Measurements from ENCODE around the gene NOP9.

NOP9 gene

GRCh38 chr14:24332268-24332993 is 32.8 kb downstream of the NOP9 start:
- H3K4me1 ChIP-seq (ENCODE audit: control insufficient read depth, insufficient read depth, low read length): peaks cover 9% of the 10 kb centered on the region; the same call in 1 of the 2 replicates
- H3K27ac ChIP-seq (ENCODE audit: low read depth, low read length): no peak overlapping the region
- H3K27me3 ChIP-seq (ENCODE audit: control insufficient read depth, insufficient read depth, low read length): peaks cover 89% of the 10 kb centered on the region
- H3K4me3 ChIP-seq (ENCODE audit: low read depth, low read length): peak overlapping the region; percentile 58
- no peaks in the 10 kb centered on the region for H3K36me3 ChIP-seq (ENCODE audit: control insufficient read depth, insufficient read depth, low read length)
- H3K9ac ChIP-seq (ENCODE audit: low read length): no peak overlapping the region
- no peaks in the 10 kb centered on the region for H3K9me3 ChIP-seq (ENCODE audit: control insufficient read depth, insufficient read depth, low read depth, low read length)

GRCh38 chr14:24334431-24335291 is 35.0 kb downstream of the NOP9 start, which contains the start of gene ADCY4:
TSS of gene ADCY4 (minus strand) at chr14:24335071. CDS start at chr14:24334652, 419 bp downstream.
- Histone ChIP-seq H3K9ac (ENCODE audit: low read length) (peak within 1 kb of the TSS; percentile 29), H3K36me3 (ENCODE audit: control insufficient read depth, insufficient read depth, low read length) (no peaks in the 10 kb centered on the region), H3K4me3 (ENCODE audit: low read depth, low read length) (peak within 1 kb of the TSS; percentile 78), H3K9me3 (ENCODE audit: control insufficient read depth, insufficient read depth, low read depth, low read length) (no peaks in the 10 kb centered on the region), H3K27me3 (ENCODE audit: control insufficient read depth, insufficient read depth, low read length) (peaks cover 100% of the 10 kb centered on the region), H3K4me1 (ENCODE audit: control insufficient read depth, insufficient read depth, low read length) (peaks cover 13% of the 10 kb centered on the region; the same call in 1 of the 2 replicates), H3K27ac (ENCODE audit: low read depth, low read length) (no peak within 1 kb of the TSS)

DNA sequence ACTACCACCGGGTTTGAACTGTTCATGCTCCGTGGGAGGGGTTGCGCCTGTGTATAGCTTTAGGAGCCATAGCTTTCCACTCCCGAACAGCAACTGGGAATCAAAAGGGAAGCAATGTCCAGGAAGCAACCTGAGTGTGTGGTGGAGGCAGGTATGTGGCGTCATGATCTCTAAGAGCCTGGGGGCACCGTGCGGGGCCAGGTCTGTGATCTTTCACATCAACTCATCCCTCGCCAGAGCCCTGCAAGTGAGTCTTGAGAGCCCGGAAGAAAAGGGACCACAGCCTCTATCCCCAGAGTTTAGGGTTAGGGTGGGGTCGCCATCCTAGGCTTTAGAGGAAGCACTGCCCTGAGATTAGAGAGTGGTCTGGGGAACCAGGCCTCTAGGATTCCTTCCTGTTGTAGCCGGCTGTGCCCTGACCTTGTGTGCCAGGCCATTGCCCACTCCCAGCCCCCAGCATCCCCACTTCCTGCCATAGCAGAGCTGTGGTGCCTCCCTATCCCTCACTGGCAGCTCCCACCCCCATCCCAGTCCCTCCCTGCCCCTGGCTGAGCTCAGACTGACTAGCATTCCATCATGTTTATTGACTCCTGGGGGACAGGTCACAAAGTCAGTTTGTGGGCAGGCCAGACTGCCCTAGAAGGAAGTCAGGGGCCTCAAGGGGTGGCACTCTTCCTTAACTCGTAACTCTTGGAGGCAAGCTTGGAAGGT is 36.0 kb downstream of the NOP9 start:
- no peak overlapping the region for H3K9ac ChIP-seq (ENCODE audit: low read length)
- peaks cover 100% of the 10 kb centered on the region for H3K27me3 ChIP-seq (ENCODE audit: control insufficient read depth, insufficient read depth, low read length)
- no peaks in the 10 kb centered on the region for H3K36me3 ChIP-seq (ENCODE audit: control insufficient read depth, insufficient read depth, low read length)
- no peak overlapping the region for H3K27ac ChIP-seq (ENCODE audit: low read depth, low read length)
- H3K4me1 ChIP-seq (ENCODE audit: control insufficient read depth, insufficient read depth, low read length): peaks cover 13% of the 10 kb centered on the region; the same call in 1 of the 2 replicates
- no peaks in the 10 kb centered on the region for H3K9me3 ChIP-seq (ENCODE audit: control insufficient read depth, insufficient read depth, low read depth, low read length)
- H3K4me3 ChIP-seq (ENCODE audit: low read depth, low read length): peak overlapping the region; percentile 78

DNA sequence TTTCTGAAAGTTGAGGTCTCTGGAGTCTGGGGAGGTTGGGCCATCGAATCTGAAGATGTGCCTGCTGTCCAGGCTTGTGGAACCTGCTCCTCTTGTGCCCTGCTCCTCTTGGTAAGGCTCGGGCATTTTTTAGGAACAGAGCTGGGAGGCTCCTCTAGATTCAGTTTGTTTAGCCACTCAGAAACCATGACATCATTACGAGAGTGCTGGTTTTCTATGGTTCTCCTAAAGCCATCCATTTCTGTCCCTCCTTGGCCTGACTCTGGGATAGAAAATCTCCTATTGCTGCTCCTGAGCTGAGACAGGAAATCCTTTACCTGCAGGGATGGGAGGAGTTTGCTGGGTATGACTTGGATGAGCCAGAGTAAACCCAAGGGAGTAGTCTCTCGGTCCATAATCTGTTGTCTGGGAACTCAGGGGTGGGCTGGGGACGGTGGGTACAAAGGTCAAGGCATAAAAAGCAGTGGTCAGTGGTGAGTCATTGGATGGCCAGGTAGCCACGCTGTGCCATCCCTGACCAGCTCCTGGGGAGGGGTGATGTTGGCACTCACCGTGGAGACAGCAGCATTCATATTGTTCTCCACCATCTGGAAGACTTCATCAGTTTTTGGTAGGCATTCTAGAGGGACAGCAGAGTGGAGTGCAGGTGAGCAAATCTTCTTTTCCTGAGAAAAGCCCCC is 37.6 kb downstream of the NOP9 start:
- Histone ChIP-seq H3K9ac (ENCODE audit: low read length) (no peak overlapping the region), H3K4me3 (ENCODE audit: low read depth, low read length) (no peak overlapping the region), H3K9me3 (ENCODE audit: control insufficient read depth, insufficient read depth, low read depth, low read length) (no peaks in the 10 kb centered on the region), H3K4me1 (ENCODE audit: control insufficient read depth, insufficient read depth, low read length) (peaks cover 13% of the 10 kb centered on the region; the same call in 1 of the 2 replicates), H3K27me3 (ENCODE audit: control insufficient read depth, insufficient read depth, low read length) (peaks cover 98% of the 10 kb centered on the region), H3K27ac (ENCODE audit: low read depth, low read length) (no peak overlapping the region), H3K36me3 (ENCODE audit: control insufficient read depth, insufficient read depth, low read length) (no peaks in the 10 kb centered on the region)

DNA sequence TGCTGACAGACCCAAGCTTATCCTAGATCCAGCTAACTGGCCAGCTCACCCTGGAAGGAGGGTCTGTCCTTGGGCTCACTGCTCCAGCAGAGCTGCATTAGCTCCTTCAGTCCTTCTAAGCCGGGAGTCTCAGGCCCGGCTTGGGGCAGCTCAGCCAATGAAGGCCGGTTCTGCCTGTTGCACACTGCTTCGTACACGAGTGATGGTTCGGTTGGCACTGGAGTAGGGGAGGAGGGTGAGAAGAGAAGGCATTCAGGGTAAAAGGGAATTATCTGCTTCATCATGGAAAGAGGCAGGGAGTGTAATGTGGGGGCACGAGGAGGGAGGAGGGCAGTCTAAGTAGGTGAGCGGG is 38.1 kb downstream of the NOP9 start:
- Histone ChIP-seq H3K9me3 (ENCODE audit: control insufficient read depth, insufficient read depth, low read depth, low read length) (no peaks in the 10 kb centered on the region), H3K27ac (ENCODE audit: low read depth, low read length) (no peak overlapping the region), H3K4me1 (ENCODE audit: control insufficient read depth, insufficient read depth, low read length) (peaks cover 13% of the 10 kb centered on the region; the same call in 1 of the 2 replicates), H3K27me3 (ENCODE audit: control insufficient read depth, insufficient read depth, low read length) (peaks cover 95% of the 10 kb centered on the region), H3K36me3 (ENCODE audit: control insufficient read depth, insufficient read depth, low read length) (no peaks in the 10 kb centered on the region), H3K4me3 (ENCODE audit: low read depth, low read length) (no peak overlapping the region), H3K9ac (ENCODE audit: low read length) (no peak overlapping the region)

- H3K4me1 ChIP-seq (ENCODE audit: control insufficient read depth, insufficient read depth, low read length): peaks cover 13% of the 10 kb centered on the region; the same call in 1 of the 2 replicates
Measured at GRCh38 chr14:24338843-24339242, 39.2 kb downstream of the NOP9 start.

GRCh38 chr14:24339284-24340151 is 39.9 kb downstream of the NOP9 start, which contains the start of gene RIPK3:
TSS of gene RIPK3 (minus strand) at chr14:24339991. CDS start at chr14:24339826, 165 bp downstream.
- H3K27ac ChIP-seq (ENCODE audit: low read depth, low read length): no peak within 1 kb of the TSS
- peak within 1 kb of the TSS; percentile 66 for H3K4me3 ChIP-seq (ENCODE audit: low read depth, low read length)
- no peaks in the 10 kb centered on the region for H3K9me3 ChIP-seq (ENCODE audit: control insufficient read depth, insufficient read depth, low read depth, low read length)
- peaks cover 85% of the 10 kb centered on the region for H3K27me3 ChIP-seq (ENCODE audit: control insufficient read depth, insufficient read depth, low read length)
- no peak within 1 kb of the TSS for H3K9ac ChIP-seq (ENCODE audit: low read length)
- peaks cover 13% of the 10 kb centered on the region; the same call in 1 of the 2 replicates for H3K4me1 ChIP-seq (ENCODE audit: control insufficient read depth, insufficient read depth, low read length)
- H3K36me3 ChIP-seq (ENCODE audit: control insufficient read depth, insufficient read depth, low read length): no peaks in the 10 kb centered on the region

More at GRCh38 chr14:24338843-24339242, 39.2 kb downstream of the NOP9 start:
- Histone ChIP-seq H3K27me3 (ENCODE audit: control insufficient read depth, insufficient read depth, low read length) (peaks cover 92% of the 10 kb centered on the region), H3K36me3 (ENCODE audit: control insufficient read depth, insufficient read depth, low read length) (no peaks in the 10 kb centered on the region), H3K9me3 (ENCODE audit: control insufficient read depth, insufficient read depth, low read depth, low read length) (no peaks in the 10 kb centered on the region), H3K9ac (ENCODE audit: low read length) (no peak overlapping the region), H3K27ac (ENCODE audit: low read depth, low read length) (no peak overlapping the region), H3K4me3 (ENCODE audit: low read depth, low read length) (peak overlapping the region; percentile 66)

GRCh38 chr14:24340606-24341005 is 41.0 kb downstream of the NOP9 start:
- Histone ChIP-seq H3K4me1 (ENCODE audit: control insufficient read depth, insufficient read depth, low read length) (peaks cover 8% of the 10 kb centered on the region; the same call in 1 of the 2 replicates), H3K36me3 (ENCODE audit: control insufficient read depth, insufficient read depth, low read length) (no peaks in the 10 kb centered on the region), H3K27ac (ENCODE audit: low read depth, low read length) (no peak overlapping the region), H3K9me3 (ENCODE audit: control insufficient read depth, insufficient read depth, low read depth, low read length) (no peaks in the 10 kb centered on the region), H3K4me3 (ENCODE audit: low read depth, low read length) (no peak overlapping the region), H3K9ac (ENCODE audit: low read length) (no peak overlapping the region), H3K27me3 (ENCODE audit: control insufficient read depth, insufficient read depth, low read length) (peaks cover 84% of the 10 kb centered on the region)

DNA sequence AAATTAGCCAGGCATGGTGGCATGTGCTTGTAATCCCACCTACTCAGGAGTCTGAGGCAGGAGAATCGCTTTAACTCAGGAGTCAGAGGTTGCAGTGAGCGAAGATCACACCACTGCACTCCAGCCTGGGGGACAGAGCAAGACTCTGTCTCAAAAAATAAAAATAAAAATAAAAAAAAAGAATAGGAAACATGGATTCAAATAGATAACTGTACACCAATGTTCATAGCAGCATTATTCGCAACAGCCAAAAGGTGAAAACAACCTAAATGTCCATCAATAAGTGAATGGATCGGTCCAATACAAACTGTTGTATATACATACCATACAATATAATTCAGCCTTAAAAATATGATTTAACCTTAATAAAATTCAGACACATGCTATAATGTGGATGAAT is 43.2 kb downstream of the NOP9 start:
- Histone ChIP-seq H3K27ac (ENCODE audit: low read depth, low read length) (no peak overlapping the region), H3K9me3 (ENCODE audit: control insufficient read depth, insufficient read depth, low read depth, low read length) (no peaks in the 10 kb centered on the region), H3K36me3 (ENCODE audit: control insufficient read depth, insufficient read depth, low read length) (no peaks in the 10 kb centered on the region), H3K4me3 (ENCODE audit: low read depth, low read length) (no peak overlapping the region), H3K9ac (ENCODE audit: low read length) (no peak overlapping the region), H3K4me1 (ENCODE audit: control insufficient read depth, insufficient read depth, low read length) (peaks cover 4% of the 10 kb centered on the region; the same call in 1 of the 2 replicates), H3K27me3 (ENCODE audit: control insufficient read depth, insufficient read depth, low read length) (peaks cover 73% of the 10 kb centered on the region)
